Subcutaneous abdominal adipose tissue (tissue), 5 donors: ENCODE results near the gene CRACR2A.

Source experiments
- H3K27ac ChIP-seq: one replicate; pipeline ENCODE4 v1.7.0; 2013; ENCODE audit warnings: low read depth, mild to moderate bottlenecking, inconsistent platforms, low read length, moderate library complexity
- H3K27me3 ChIP-seq, 5 donors: one replicate each; pipeline ENCODE4 v1.7.0; 2013; ENCODE audit warnings: low read length in 5 of 5, inconsistent platforms in 1 of 5; ENCODE audit not compliant: control insufficient read depth in 5 of 5, insufficient read depth in 4 of 5
- H3K36me3 ChIP-seq, 5 donors: one replicate each; pipeline ENCODE4 v1.7.0; 2013; ENCODE audit warnings: low read length in 5 of 5; ENCODE audit not compliant: control insufficient read depth in 5 of 5, insufficient read depth in 5 of 5
- H3K4me1 ChIP-seq, 5 donors: one replicate each; pipeline ENCODE4 v1.7.0; 2013; ENCODE audit warnings: low read length in 5 of 5, mild to moderate bottlenecking in 3 of 5, moderate library complexity in 1 of 5; ENCODE audit not compliant: control insufficient read depth in 5 of 5, insufficient read depth in 5 of 5
- H3K4me3 ChIP-seq, 5 donors: one replicate each; pipeline ENCODE4 v1.7.0; 2013; ENCODE audit warnings: low read length in 5 of 5, low read depth in 1 of 5
- H3K9ac ChIP-seq, 5 donors: one replicate each; pipeline ENCODE4 v1.7.0; 2013; ENCODE audit warnings: low read length in 5 of 5, mild to moderate bottlenecking in 4 of 5, moderate library complexity in 3 of 5
- H3K9me3 ChIP-seq, 5 donors: one replicate each; pipeline ENCODE4 v1.7.0; 2013; ENCODE audit warnings: low read length in 5 of 5; ENCODE audit not compliant: control insufficient read depth in 5 of 5
- donor health status: healthy.
- donor health status: healthy.
- donor health status: healthy.
- donor health status: healthy.
- donor health status: healthy.

The CRACR2A gene

GRCh38 chr12:3727354-3727753 lies 25.6 kb downstream of the CRACR2A start:
- H3K4me1 ChIP-seq = peaks cover 0 to 13% (median 8%) of the 10 kb centered on the region in 5 donors
- H3K9me3 ChIP-seq = peaks cover 0 to under 1% (median 0%) of the 10 kb centered on the region in 5 donors
- H3K36me3 ChIP-seq = peaks cover 0 to 4% (median 0%) of the 10 kb centered on the region in 5 donors
- H3K27me3 ChIP-seq = peaks cover 0 to 4% (median 0%) of the 10 kb centered on the region in 5 donors
- H3K27ac ChIP-seq = no peak overlapping the region
- no peak overlapping the region for H3K9ac ChIP-seq
- no peak overlapping the region for H3K4me3 ChIP-seq

- Histone ChIP-seq H3K9ac (no peak overlapping the region), H3K27me3 (peaks cover 0 to 4% (median 0%) of the 10 kb centered on the region in 5 donors), H3K27ac (no peak overlapping the region), H3K4me1 (peaks cover 0 to 13% (median 8%) of the 10 kb centered on the region in 5 donors), H3K36me3 (peaks cover 0 to 3% (median 0%) of the 10 kb centered on the region in 5 donors), H3K4me3 (no peak overlapping the region), H3K9me3 (peaks cover 0 to 5% (median 0%) of the 10 kb centered on the region in 5 donors)
These were observed 26.5 kb downstream of the CRACR2A start for GRCh38 chr12:3726456-3726855.

DNA sequence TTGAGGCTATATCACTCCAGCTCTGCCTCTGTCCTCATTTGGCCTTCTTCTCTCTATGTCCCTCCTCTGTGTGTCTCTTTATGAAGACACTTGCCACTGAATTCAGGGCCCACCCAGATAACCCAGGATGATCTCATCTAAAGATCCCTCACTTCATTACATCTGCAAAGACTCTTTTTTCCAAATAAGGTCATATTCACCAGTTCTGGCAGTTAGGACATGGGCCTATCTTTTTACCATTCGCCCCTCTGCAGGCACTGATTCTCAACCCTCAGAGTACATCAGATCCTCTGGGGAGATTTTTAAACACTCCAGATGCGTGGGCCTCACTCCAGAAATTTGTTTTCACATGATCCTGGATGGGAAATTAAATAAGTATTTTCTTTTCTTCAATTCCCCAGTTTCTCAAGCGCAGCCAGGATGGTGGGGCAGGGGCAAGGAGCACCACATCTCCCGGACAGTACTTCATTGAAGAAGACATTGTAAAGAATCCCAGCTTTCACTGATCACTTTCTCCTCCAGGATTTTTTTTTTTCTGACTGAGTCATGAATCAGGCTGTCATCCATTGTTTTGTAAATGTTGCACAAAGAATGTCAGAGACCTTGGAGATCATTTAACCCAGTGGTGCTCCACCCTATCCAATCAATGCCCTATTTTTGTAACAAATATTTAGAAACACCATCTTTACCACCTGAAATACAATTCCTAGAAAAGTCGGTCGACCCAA lies 27.4 kb downstream of the CRACR2A start:
- H3K27ac ChIP-seq = no peak overlapping the region

GRCh38 chr12:3723916-3724805 lies 28.7 kb downstream of the CRACR2A start:
- no peak overlapping the region for H3K9ac ChIP-seq
- H3K36me3 ChIP-seq = no peaks in the 10 kb centered on the region
- peaks cover 0 to 13% (median 8%) of the 10 kb centered on the region in 5 donors for H3K4me1 ChIP-seq
- H3K27ac ChIP-seq = no peak overlapping the region
- peaks cover 0 to 5% (median 0%) of the 10 kb centered on the region in 5 donors for H3K9me3 ChIP-seq
- H3K4me3 ChIP-seq = no peak overlapping the region
- H3K27me3 ChIP-seq = peaks cover 0 to 4% (median 0%) of the 10 kb centered on the region in 5 donors

More for the DNA sequence above, 27.4 kb downstream of the CRACR2A start:
- Histone ChIP-seq H3K9me3 (peaks cover 0 to 5% (median 0%) of the 10 kb centered on the region in 5 donors), H3K4me1 (peaks cover 0 to 13% (median 8%) of the 10 kb centered on the region in 5 donors), H3K36me3 (no peaks in the 10 kb centered on the region), H3K27me3 (peaks cover 0 to 4% (median 0%) of the 10 kb centered on the region in 5 donors), H3K4me3 (no peak overlapping the region), H3K9ac (no peak overlapping the region)

DNA sequence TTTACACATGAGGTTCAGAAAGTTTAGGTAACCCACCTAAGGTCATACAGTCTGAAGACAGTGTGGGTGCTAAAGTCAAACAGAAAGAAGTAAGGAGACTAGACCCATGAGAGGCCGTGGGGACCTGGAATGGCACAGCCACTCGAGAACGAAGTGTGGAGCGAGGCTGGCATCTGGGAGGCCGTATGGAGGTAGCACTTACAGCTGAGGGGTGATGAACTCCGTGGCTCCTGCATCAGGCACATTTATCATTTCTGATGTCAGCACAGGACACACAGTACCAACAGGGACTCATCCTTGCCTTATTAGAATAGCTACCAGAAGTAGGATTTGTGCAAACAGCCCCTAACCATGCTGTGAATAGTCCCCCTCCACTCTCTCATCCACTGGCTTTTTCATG lies 30.5 kb downstream of the CRACR2A start:
- no peaks in the 10 kb centered on the region for H3K36me3 ChIP-seq
- no peak overlapping the region for H3K27ac ChIP-seq
- H3K9me3 ChIP-seq = peaks cover 0 to 5% (median 0%) of the 10 kb centered on the region in 5 donors
- no peak overlapping the region for H3K9ac ChIP-seq
- no peak overlapping the region for H3K4me3 ChIP-seq
- peaks cover 0 to 5% (median 0%) of the 10 kb centered on the region in 5 donors for H3K4me1 ChIP-seq
- H3K27me3 ChIP-seq = peaks cover 0 to 4% (median 0%) of the 10 kb centered on the region in 5 donors

- Histone ChIP-seq H3K4me1 (peaks cover 0 to 5% (median 0%) of the 10 kb centered on the region in 5 donors), H3K36me3 (no peaks in the 10 kb centered on the region), H3K9ac (no peak overlapping the region), H3K4me3 (no peak overlapping the region), H3K27ac (no peak overlapping the region), H3K27me3 (peaks cover 0 to 4% (median 0%) of the 10 kb centered on the region in 5 donors), H3K9me3 (peaks cover 0 to 5% (median 0%) of the 10 kb centered on the region in 5 donors)
These were observed 32.1 kb downstream of the CRACR2A start for GRCh38 chr12:3720772-3721171.

- Histone ChIP-seq H3K9me3 (peaks cover 0 to 5% (median 0%) of the 10 kb centered on the region in 5 donors), H3K27me3 (no peaks in the 10 kb centered on the region), H3K4me1 (no peaks in the 10 kb centered on the region), H3K36me3 (no peaks in the 10 kb centered on the region), H3K4me3 (no peak overlapping the region), H3K9ac (no peak overlapping the region), H3K27ac (no peak overlapping the region)
These were observed 34.8 kb downstream of the CRACR2A start for GRCh38 chr12:3718100-3718499.

GRCh38 chr12:3717283-3717898 lies 35.5 kb downstream of the CRACR2A start:
- no peak overlapping the region for H3K4me3 ChIP-seq
- H3K27ac ChIP-seq = no peak overlapping the region
- H3K27me3 ChIP-seq = no peaks in the 10 kb centered on the region
- no peaks in the 10 kb centered on the region for H3K4me1 ChIP-seq
- peaks cover 0 to 4% (median 0%) of the 10 kb centered on the region in 5 donors for H3K36me3 ChIP-seq
- peaks cover 0 to 5% (median 0%) of the 10 kb centered on the region in 5 donors for H3K9me3 ChIP-seq
- H3K9ac ChIP-seq = no peak overlapping the region

- H3K9me3 ChIP-seq = no peaks in the 10 kb centered on the region
- no peaks in the 10 kb centered on the region for H3K4me1 ChIP-seq
- peaks cover 0 to 6% (median 0%) of the 10 kb centered on the region in 5 donors for H3K36me3 ChIP-seq
- H3K27me3 ChIP-seq = no peaks in the 10 kb centered on the region
- no peak overlapping the region for H3K4me3 ChIP-seq
- no peak overlapping the region for H3K9ac ChIP-seq
- no peak overlapping the region for H3K27ac ChIP-seq
These were observed 36.9 kb downstream of the CRACR2A start for GRCh38 chr12:3715999-3716398.
